GM12865 (cell line): ENCODE measurements around the gene FBXO44.

Experiments used
- DNase-seq: peaks from one replicate; pipeline ENCODE4 v3.0.0; 2010; ENCODE audit warnings: low read depth
- H3K4me3 ChIP-seq: 2 replicates; pipeline ENCODE4 v1.5.1; 2011; ENCODE audit warnings: mild to moderate bottlenecking, low read depth, low read length, control low read depth
- TF ChIP-seq, protein P1 (sequence below): IDR thresholded peaks from 2 replicates; pipeline ENCODE4 v1.5.1; 2011; ENCODE audit warnings: low read length, control low read depth, low read depth, inconsistent platforms; ENCODE audit not compliant: insufficient read depth; ENCODE audit errors: missing control alignments

Gene FBXO44

DNA sequence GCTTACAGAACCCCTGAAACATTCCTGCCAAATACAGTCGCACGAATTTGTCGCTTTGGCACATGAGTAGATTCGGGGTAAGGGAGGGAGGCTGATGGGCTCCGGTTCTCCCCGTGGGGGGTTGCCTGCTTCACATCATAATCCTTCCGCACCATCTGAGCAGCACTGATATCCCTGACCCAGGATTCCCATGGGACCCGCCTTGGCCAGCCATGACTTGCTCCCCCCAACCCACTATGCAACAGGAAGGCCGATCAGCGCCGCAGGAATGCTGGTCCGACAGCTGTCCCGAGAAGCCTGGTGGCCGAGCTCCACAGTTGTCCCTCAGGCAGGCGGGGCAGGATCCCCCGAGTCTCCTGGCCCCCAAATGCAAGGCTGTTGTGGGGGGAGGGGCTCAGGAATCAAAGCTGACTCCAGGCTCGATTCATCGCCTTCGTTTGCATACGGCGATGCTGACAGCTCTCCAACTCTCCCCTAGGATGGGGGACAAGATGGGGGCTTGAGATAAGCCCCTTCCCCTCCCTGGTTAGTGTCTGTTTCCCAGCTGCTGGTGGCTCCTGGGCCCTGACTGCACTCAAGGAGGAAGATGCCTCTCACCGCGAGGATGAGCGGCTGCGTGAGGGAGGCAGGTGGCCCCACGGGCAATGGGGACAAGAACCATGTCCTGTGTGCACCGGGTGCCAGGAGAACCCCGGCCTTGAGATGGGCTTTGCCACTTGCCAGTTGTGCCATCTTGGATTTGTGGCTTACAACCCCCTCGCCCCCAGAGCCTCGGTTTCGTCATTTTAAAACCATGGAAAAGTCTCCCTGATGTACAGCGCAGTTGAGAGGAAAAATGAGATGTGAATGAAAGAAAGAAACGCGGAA, 46.2 kb downstream of the FBXO44 start:
- no peak overlapping the region for H3K4me3 ChIP-seq
- TF ChIP-seq, protein P1, sequence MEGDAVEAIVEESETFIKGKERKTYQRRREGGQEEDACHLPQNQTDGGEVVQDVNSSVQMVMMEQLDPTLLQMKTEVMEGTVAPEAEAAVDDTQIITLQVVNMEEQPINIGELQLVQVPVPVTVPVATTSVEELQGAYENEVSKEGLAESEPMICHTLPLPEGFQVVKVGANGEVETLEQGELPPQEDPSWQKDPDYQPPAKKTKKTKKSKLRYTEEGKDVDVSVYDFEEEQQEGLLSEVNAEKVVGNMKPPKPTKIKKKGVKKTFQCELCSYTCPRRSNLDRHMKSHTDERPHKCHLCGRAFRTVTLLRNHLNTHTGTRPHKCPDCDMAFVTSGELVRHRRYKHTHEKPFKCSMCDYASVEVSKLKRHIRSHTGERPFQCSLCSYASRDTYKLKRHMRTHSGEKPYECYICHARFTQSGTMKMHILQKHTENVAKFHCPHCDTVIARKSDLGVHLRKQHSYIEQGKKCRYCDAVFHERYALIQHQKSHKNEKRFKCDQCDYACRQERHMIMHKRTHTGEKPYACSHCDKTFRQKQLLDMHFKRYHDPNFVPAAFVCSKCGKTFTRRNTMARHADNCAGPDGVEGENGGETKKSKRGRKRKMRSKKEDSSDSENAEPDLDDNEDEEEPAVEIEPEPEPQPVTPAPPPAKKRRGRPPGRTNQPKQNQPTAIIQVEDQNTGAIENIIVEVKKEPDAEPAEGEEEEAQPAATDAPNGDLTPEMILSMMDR = no peak
- DNase-seq = no peak

DNA sequence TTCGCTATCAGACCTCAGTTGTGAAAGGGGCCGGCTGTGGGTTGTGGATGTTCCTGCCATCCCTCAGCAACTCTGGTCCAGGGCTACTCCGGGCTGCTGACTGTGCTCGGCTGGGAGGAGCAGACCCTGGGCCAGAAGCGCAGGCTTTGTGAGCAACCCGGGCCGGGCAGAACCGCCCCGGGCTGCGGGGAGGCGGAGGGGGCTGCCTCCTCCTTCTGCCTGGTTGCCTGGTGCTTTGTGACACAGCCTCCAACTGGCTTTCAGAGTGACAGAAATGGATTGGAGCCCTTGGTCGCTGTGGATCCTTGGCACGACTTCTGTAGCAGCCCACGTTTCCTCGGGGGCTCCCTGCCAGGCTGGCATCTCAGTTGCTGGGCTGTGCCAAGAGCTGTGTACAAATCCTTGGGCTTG, 46.9 kb downstream of the FBXO44 start:
- TF ChIP-seq, protein P1 = no peak
- DNase-seq = no peak
- no peak overlapping the region for H3K4me3 ChIP-seq

DNA sequence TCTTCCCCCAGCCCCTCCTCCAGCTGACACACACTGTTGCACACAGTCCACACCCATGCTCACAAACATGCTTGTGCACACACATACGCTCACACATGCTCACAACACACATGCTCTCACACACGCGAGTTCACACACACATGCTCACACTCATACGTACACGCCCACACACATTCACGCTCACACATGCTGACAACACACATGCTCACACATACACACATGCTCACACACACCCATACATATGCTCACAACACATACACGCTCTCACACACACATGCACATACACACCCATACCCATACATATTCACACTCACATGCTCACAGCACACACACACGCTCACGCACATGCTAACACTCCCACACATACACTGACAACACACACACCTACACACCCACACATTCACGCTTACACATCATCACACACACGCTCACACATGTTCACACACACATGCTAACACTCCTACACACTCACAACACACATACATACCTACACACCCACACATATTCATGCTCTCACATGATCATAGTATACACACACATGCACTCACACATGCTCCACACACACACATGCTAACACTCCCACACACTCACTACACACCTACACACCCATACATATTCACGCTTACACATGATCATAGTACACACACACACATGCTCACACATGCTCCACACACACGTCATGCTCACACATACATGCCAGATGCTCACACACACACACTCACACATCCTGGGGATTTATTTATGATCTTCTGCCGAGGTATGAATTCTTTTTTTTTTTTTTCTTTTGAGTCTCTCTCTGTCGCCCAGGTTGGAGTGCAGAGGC, 47.5 kb downstream of the FBXO44 start:
- no peak for DNase-seq
- H3K4me3 ChIP-seq = no peak overlapping the region
- TF ChIP-seq, protein P1 = no peak

DNA sequence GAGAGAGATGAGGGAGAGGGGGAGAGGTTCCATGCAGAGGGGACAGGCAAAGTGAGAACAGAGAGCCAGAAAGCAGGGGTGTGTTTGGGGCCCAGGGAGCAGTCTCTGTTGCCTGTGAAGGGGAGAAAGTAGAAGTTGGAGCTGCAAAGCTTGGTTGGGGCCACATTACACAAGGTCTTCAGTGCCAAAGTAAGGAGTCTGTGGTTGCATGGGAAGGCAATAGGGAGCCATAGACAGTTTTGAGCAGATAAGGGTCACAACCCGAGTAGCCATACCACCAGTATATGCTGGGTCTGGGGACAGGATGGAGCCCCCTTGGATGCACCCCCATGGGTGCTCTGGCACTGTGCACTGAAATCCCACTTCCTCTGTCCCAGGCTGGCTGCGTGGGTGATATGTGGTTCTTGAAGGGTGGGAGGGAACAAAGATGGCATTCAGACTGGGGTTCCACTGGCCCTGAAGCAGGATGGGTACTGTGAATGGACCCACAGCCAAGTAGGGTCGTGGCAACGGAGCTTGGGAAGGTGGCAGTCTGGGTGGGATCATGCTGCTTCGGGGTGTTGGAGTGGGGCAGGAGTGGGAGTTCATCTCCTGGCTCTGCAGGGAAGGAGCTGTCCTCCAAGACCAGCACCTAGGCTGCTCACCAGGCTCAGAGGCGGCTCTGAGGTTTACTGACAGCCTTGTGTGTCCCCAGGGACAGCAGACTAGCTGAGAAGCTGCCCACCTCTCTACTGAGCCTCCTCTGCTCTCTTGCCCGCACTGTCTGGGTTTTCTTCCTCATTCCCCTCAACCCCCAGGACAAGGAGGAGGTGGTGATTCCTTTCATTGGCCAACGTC, 48.9 kb downstream of the FBXO44 start:
- no peak overlapping the region for H3K4me3 ChIP-seq
- TF ChIP-seq, protein P1 = no peak
- DNase-seq = no peak

DNA sequence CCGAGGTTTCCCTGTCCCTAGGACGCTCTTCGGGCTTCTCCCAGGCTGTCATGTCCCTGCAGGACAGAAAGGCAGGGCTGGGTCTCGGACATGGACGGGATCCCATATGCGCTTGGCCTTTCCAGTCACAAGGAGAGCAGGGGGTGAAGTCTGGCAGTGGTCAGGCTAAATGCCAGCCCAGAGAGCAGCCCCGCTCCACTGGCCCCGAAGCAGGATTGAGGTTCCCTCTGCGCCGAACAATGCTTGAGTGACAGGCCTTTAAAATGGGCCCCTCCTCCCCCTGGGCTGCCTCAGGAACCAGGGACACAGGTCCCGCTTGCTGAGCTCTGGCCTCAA, 49.5 kb downstream of the FBXO44 start:
- TF ChIP-seq, protein P1 = no peak
- DNase-seq = no peak
- H3K4me3 ChIP-seq = no peak overlapping the region

DNA sequence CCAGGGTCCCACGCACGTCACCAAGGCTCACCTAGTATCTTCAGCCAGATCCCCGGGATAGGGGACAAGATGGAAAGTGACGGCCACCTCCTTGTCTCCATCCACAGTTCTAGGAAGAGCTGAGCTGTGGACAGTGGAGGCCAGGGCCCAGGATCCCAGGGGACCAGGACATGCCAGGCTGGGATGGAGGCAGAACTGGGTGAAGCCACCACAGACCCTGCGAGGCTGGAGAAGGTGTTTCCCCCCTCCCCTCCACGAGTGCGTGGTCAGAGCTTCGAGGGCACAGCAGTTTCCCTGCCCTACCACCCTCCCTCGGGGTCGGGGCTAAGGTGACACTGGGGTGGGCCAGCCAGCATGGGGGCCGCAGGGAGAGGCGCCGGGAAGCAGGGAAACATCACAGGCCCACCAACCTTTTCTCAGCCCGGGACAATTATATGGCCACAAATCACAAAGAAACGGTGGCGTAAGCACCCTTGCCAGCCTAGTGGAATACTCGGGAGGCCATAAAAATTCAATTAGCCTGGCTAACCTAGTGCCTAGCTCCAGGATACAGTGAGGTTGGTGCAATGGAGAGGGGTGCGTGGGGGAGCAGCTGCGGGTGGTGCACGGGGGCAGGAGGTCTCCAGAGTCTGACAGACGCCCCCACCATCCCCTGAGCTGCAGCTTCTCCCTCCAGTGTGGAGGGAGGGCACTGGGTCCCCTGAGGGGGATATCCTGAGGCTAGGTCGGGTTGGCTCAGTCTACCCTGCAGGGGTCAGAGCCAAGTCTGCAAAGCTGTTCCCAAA, 50.2 kb downstream of the FBXO44 start:
- no peak overlapping the region for H3K4me3 ChIP-seq
- TF ChIP-seq, protein P1 = no peak
- DNase-seq = no peak
